KMS-11 (cell line): Measurements from ENCODE around the gene RHCG.

ENCODE experiments used
- H2AFZ ChIP-seq: fragments of 200-600 bp; sonication (generic); 2 replicates; pipeline ENCODE4 v1.6.1; 2016; ENCODE audit warnings: antibody characterized with exemption, mixed run types, low read depth
- H3K27ac ChIP-seq: fragments of 200-600 bp; sonication (generic); 2 replicates; pipeline ENCODE4 v1.6.1; 2016; ENCODE audit warnings: mild to moderate bottlenecking, mixed run types
- H3K27me3 ChIP-seq: fragments of 200-600 bp; sonication (generic); 2 replicates; pipeline ENCODE4 v1.6.1; 2017; ENCODE audit warnings: mild to moderate bottlenecking, low read depth, mixed run types, moderate library complexity; ENCODE audit not compliant: insufficient read depth
- H3K36me3 ChIP-seq: fragments of 200-600 bp; sonication (generic); 2 replicates; pipeline ENCODE4 v1.6.1; 2017; ENCODE audit warnings: mild to moderate bottlenecking, mixed run types; ENCODE audit not compliant: insufficient read depth
- H3K4me1 ChIP-seq: fragments of 200-600 bp; sonication (generic); 2 replicates; pipeline ENCODE4 v1.6.1; 2016; ENCODE audit warnings: mild to moderate bottlenecking, low read depth, mixed run types; ENCODE audit not compliant: poor library complexity, severe bottlenecking
- H3K4me2 ChIP-seq: fragments of 200-600 bp; sonication (generic); 2 replicates; pipeline ENCODE4 v1.7.0; 2016; ENCODE audit warnings: mild to moderate bottlenecking, mixed run types
- H3K4me3 ChIP-seq: fragments of 200-600 bp; sonication (generic); IDR thresholded peaks from 2 replicates; pipeline ENCODE4 v1.6.1; 2017; ENCODE audit warnings: low read depth, low read length, mixed read lengths; ENCODE audit not compliant: insufficient read depth
- H3K79me2 ChIP-seq: fragments of 200-600 bp; sonication (generic); 2 replicates; pipeline ENCODE4 v1.6.1; 2016; ENCODE audit warnings: low read depth, mixed run types; ENCODE audit not compliant: insufficient read depth
- H3K9ac ChIP-seq: fragments of 200-600 bp; sonication (generic); 2 replicates; pipeline ENCODE4 v1.6.1; 2016; ENCODE audit warnings: mild to moderate bottlenecking, mixed run types
- H4K20me1 ChIP-seq: fragments of 200-600 bp; sonication (generic); 2 replicates; pipeline ENCODE4 v1.6.1; 2016; ENCODE audit warnings: mild to moderate bottlenecking, mixed run types; ENCODE audit not compliant: insufficient read depth
- CTCF ChIP-seq: fragments of 200-600 bp; sonication (generic); conservative IDR thresholded peaks from 2 replicates; pipeline ENCODE4 v1.6.1; 2017; ENCODE audit warnings: low read depth, mild to moderate bottlenecking, antibody characterized with exemption, low read length, moderate library complexity, mixed read lengths

Gene RHCG

GRCh38 chr15:89496155-89497098 lies at the start of gene RHCG:
Gene RHCG (minus strand): TSS chr15:89496583. CDS start chr15:89496544, 39 bp downstream.
- Histone ChIP-seq H3K9ac (no peak within 1 kb of the TSS), H3K4me3 (no peak within 1 kb of the TSS), H4K20me1 (no peaks in the 10 kb centered on the region), H3K4me1 (peaks cover 15% of the 10 kb centered on the region), H3K27me3 (peaks cover 6% of the 10 kb centered on the region; the same call in 1 of the 2 replicates), H2AFZ (no peak within 1 kb of the TSS), H3K27ac (no peak within 1 kb of the TSS), H3K4me2 (peak within 1 kb of the TSS; percentile 17; the same call in 1 of the 2 replicates), H3K36me3 (no peaks in the 10 kb centered on the region), H3K79me2 (no peaks in the 10 kb centered on the region)
- no peak for TF ChIP-seq CTCF

- TF ChIP-seq CTCF = no peak
- Histone ChIP-seq H3K27me3 (no peaks in the 10 kb centered on the region), H3K79me2 (no peaks in the 10 kb centered on the region), H3K4me3 (no peak overlapping the region), H2AFZ (no peak overlapping the region), H3K4me2 (no peak overlapping the region), H3K36me3 (no peaks in the 10 kb centered on the region), H3K9ac (no peak overlapping the region), H3K4me1 (no peaks in the 10 kb centered on the region), H4K20me1 (no peaks in the 10 kb centered on the region), H3K27ac (no peak overlapping the region)
Observed at GRCh38 chr15:89543389-89543788, 47.0 kb upstream of the RHCG start.

- no peak overlapping the region for H2AFZ ChIP-seq
Observed at GRCh38 chr15:89542369-89542768, 46.0 kb upstream of the RHCG start.

GRCh38 chr15:89539027-89539426 lies 42.6 kb upstream of the RHCG start:
- Histone ChIP-seq H3K79me2 (no peaks in the 10 kb centered on the region), H4K20me1 (no peaks in the 10 kb centered on the region), H3K4me1 (no peaks in the 10 kb centered on the region), H3K4me2 (no peak overlapping the region), H2AFZ (no peak overlapping the region), H3K27me3 (no peaks in the 10 kb centered on the region), H3K9ac (no peak overlapping the region), H3K27ac (no peak overlapping the region), H3K4me3 (no peak overlapping the region), H3K36me3 (no peaks in the 10 kb centered on the region)
- no peak for TF ChIP-seq CTCF

More at GRCh38 chr15:89542369-89542768, 46.0 kb upstream of the RHCG start:
- no peak overlapping the region for H3K27ac ChIP-seq
- no peaks in the 10 kb centered on the region for H3K79me2 ChIP-seq
- no peak overlapping the region for H3K4me3 ChIP-seq
- TF ChIP-seq CTCF = no peak
- H4K20me1 ChIP-seq = no peaks in the 10 kb centered on the region
- no peak overlapping the region for H3K4me2 ChIP-seq
- H3K27me3 ChIP-seq = no peaks in the 10 kb centered on the region
- H3K4me1 ChIP-seq = no peaks in the 10 kb centered on the region
- H3K36me3 ChIP-seq = no peaks in the 10 kb centered on the region
- H3K9ac ChIP-seq = no peak overlapping the region
